GM19324 (cell line): ENCODE data around the gene SLC25A18.
A peak's percentile ranks its signal among the peaks of the same experiment; 100 is the strongest.
"Not testable (repeated sequence)": the region's sequence is repeated elsewhere in the genome, so short reads cannot be mapped to it uniquely, and the experiment has no call there.

Source experiments
- ATAC-seq: cut with Tn5 transposase; IDR thresholded peaks from one replicate; pipeline ENCODE4 v1.9.1; 2021; ENCODE audit warnings: mild to moderate bottlenecking, moderate library complexity; ENCODE audit not compliant: unreplicated experiment, low FRiP score

The SLC25A18 gene

DNA sequence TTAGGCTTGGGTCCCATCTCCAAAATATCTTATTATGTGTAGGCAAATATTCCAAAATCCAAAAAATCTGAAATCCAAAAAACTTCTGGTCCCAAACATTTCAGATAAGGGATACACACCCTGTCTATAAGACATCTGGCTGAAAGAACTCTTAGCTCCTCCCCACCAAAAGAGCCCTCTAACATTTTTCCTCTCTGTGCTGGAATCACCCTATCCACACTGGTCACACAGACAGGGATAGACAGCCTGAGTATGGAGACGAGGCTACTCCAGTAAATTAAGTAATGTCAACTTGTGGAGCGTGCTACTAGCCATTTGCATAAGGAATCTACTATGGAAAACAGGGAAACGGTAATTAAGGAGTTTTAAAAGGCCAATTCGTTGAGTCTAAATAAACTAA, 40.4 kb downstream of the SLC25A18 start:
- no peak for ATAC-seq

DNA sequence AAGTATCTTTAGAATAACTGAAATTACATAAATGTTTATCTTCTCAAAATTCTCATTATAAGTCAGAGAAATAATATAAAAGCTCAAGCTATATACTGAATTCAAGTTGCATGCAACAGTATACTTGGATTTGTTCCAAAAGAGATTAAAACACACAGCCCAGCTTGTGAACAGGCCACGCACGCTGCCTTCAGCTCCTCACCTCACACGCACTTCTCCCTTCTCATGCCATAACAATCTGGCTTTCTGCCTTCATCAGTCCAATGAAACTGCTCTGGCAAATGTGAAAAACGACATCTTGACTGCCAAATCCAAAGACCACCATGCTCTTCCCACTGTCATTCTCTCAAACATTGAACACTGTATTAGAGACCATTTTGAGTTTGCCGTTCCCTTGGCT, 43.2 kb downstream of the SLC25A18 start:
- no peak for ATAC-seq

DNA sequence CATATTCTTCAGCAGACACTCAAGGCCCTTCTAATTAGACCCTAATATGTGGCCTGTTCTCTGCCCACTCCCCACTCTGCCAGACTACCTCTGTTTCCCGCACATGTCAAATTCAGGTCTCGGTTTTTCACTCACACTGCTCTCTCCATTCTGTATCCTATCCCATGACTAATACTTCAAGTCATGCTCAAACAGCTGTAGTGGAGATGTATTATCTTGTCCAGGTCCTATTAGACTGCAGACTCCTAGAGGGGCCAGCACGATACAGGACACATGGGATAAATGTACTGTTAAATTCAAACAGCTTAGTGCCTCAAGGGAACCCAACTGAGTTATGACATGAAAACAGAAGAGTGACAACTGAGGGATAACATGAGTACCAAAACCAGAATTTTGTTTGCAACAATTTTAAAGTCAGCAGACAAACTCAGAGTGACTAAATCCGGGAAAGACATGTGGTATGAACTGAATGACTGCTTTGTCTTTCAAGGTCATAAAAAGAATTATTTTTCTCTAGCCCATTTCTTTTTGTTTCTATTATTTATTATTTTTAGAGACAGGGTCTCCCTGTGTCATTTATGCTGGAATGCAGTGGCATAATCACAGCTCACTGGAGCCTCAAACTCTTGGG, 44.7 kb downstream of the SLC25A18 start:
- no peak for ATAC-seq

DNA sequence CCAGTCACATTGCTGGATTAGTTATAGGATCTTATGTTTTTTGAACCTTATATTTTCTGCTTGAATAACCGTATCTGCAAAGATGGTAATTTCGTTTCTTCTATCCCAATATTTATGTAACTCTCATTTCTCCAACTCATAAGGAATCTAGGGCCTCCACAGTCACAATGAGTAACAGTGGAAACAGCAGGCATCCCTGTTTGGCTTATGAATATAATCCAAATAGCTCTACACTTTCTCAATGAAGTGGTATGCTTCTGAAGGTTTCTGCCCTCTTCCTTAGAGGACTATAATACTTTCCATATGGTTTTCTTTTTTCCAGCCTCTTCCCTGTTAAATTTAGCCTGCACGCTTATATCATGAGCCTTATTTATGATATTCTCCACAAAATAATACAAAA, 48.8 kb downstream of the SLC25A18 start:
- no peak for ATAC-seq

DNA sequence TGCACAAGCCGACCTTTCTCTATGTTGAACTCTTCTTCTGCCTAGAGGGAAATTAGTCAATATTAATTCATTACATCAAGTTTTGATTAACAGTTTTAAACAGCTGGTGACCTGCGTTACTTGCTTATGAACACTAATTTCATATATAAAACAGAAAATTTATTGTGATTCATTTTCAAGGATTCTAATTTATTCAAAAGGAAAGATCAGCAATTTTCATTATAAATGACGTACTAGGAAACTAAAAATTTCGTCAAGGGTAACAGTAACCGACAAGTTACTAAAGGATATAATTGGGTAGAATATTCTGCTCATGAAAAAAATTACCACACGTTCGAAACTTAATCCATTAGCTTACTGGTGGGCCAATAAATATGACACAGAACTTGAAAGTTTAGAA, 50.0 kb downstream of the SLC25A18 start:
- no peak for ATAC-seq

DNA sequence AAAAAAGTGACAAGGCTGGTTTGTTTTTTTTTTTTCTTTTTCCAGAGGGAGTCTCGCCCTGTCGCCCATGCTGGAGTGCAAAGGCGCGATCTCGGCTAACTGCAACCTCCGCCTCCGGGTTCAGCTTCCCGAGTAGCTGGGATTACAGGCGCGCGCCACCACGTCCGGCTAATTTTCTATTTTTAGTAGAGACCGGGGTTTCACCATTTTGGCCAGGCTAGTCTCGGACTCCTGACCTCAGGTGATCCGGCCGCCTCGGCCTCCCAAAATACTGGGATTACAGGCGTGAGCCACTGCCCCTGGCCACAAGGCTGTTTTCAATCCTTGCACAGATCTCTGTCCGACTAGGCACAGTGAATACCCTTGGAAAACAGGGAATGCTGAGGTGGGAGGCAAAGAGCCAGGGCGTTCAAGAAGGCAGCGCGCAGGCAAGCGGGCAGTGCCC, 64.7 kb downstream of the SLC25A18 start:
- ATAC-seq: no peak

DNA sequence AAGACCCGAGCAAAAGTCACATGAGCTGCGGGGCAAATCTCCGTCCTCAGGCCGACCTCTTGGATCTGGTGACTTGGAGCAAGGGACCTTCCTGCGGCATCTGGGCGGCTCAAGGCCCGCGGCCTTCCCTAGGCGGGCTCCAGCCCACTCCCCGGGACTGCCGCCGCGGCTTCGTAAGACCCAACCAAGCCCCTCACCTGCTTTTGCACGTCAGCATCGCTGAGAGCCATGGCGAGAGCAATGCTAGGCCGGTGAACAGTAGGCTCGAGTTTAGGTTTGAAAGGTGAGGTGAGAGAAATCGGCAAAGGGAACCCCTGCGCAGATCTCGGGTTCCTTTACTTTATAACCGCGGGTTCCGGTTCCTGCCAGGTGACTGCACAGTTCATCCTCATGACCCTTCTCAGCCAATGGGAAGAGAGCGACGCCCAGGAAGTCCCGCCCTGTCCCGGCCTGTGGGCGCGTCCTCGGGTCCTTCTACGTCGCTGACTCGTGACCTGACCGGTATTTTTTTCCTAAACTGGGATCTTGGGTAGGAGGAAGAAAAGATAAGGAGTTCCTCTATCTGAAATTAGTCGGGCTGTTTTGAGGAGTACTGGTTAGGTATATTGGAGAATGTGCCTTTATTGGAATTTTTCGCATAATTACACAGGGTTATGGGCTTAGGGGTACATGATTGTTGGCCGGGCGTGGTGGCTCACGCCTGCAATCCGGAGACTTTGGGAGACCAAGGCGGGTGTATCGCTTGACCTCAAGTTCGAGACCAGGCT, 65.3 kb downstream of the SLC25A18 start, which contains the start of gene ATP6V1E1:
ATP6V1E1 (minus strand) TSS at position 344 of the 767 bp plus-strand sequence; CDS start at position 230, 114 bp downstream.
- ATAC-seq: peak; percentile 99

DNA sequence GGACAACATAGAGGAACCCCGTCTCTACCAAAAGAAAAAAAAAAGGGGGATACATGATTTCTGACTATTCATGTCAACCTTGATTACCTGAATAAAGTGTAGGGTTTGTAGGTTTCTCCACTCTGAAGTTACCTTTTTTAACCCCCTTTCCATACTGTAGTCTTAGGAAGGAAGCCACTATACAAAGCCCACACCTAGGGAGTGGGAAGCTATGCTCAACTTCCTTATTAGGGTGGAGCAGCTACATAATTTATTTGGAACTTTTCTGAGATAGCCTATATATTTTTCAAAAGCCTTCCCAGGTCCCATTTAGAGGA, 65.8 kb downstream of the SLC25A18 start:
- no peak for ATAC-seq

DNA sequence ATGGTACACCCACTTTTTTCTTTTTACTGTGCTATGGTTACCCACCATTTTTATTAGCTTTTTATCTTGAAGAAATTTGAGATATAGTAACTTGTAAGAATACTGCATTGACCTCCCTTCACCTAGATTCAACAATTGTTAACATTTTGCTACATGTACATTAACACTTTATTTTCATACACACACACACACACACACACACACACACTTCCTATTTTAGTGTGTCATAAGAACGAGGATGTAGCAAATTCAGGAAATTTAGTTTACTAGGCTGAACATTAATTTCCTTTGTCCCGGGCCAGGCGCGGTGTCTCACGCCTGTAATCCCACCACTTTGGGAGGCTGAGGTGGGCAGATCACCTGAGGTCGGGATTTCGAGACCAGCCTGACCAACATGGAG, 66.3 kb downstream of the SLC25A18 start:
- ATAC-seq: no peak

DNA sequence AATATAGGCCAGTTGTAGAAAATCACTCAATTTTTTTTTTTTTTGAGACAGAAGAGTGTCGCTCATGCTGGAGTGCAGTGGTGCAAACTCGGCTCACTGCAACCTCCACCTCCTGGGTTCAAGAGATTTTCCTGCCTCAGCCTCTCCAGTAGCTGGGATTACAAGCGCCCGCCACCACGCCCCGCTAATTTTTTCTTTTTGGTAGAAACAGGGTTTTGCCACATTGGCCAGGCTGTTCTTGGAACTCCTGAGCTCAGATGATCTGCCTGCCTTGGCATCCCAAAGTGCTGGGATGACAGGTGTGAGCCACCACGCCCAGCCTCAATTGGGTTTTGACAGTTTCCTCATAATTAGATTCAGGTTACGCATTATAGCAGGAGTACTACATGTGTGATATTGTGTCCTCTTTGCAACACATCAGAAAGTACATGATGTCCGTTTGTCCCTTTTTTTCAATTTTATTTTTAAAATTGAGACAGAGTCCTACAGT, 67.8 kb downstream of the SLC25A18 start:
- ATAC-seq: no peak

DNA sequence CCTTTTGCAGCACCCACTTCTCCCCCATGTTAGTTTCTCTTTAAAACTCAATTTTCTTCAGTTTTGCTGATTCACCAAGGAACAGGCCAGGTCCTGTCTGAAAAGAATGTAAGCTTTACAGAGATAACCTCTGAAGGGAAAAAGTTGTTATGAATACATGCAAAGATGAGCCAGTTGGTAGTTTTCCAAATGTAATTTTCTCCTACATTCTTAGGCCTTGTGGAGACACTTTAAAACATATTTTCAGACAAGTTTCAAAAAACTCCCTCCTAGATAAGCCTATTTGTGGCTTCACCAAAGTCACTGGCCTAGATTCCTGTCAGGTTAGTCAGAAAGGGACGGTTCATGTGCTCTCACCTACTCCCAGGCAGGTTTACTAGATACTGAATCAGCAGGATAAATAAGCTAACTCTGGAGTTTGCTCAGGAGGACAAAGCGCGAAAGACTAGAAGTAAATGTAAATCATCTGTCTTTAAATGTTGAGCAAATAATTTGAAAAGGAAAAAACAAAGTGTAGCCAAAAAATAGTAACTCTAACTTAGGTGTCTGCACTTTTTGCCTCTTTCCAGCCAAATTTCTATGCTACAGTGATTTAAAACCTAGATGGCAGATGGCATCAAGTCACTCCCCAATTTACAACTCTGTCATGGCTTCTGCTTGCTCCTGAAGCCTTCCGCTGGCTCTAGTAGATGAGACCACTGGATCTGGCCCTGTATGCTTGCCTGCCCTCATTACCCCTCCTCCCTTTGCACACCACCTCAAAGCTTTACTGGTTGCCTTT, 70.1 kb downstream of the SLC25A18 start:
- ATAC-seq: no peak

DNA sequence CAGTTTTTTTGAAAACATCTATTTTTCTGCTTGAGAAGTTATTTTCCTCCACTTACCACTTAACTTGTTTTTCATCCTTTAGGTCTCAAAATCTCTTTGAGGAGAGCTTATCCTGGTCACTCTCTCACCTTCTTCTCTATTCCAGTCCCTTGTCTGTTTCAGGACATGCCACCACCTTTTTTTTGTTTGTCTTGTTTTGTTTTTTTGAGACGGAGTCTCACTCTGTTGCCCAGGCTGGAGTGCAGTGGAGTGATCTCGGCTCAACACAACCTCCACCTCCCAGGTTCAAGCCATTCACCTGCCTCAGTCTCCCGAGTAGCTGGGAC, 70.7 kb downstream of the SLC25A18 start:
- ATAC-seq: no peak

DNA sequence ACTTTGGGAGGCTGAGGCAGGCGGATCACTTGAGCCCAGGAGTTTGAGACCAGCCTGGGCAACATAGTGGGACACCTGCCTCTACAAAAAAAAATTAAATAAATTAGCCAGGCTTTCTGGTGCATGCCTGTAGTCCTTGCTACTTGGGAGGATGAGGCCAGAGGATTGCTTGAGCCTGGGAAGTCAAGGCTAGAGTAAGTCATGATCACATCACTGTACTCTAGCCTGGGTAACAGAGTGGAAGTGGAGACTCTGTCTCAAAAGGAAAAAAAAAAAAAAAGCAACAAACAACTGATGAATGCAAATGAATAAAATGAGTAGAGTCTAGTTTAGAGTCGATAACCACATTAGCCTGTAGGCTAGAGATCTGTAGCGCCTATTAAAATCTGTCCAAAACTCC, 71.4 kb downstream of the SLC25A18 start:
- ATAC-seq: no peak

DNA sequence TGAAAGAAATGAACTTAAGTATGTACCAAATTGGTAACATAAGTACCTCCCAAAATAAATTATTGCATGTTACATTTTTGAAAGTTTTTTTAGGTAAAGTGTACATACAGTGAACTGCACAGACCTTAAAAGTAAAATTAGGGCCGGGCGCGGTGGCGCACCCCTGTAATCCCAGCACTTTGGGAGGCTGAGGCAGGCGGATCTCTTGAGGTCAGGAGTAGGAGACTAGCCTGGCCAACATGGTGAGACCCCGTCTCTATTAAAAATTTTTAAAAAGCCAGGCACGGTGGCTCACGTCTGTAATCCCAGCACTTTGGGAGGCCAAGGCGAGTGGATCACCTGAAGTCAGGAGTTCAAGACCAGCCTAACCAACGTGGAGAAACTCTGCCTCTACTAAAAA, 73.6 kb downstream of the SLC25A18 start:
- ATAC-seq: not testable (repeated sequence)

DNA sequence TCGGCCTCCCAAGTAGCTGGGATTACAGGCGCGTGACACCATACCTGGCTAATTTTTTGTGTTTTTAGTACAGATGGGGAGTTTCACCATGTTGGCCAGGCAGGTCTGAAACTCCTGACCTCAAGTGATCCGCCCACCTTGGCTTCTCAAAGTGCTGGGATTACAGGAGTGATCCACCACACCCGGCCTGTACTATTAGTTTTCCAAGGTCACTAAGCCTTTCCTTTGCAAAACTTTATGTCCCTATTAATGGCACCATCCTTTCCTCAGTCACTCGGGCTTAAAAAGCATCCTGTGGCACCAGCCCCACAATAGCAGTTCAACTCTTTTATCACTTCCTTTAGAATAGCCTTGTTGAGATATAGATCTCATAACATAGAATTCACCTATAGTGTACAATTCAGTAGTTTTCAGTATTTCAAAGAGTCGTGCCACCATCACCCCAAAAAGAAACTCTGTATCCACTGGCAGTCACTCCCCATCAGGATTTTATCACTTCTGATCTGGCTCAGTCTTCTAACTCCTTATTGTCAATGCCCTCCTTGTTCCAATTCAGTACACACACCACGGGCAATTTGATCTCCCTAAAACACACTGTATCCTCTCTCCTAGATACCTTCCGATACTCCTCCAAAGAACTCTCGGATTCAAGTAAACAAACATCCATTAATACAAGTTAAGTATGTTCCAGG, 74.3 kb downstream of the SLC25A18 start:
- ATAC-seq: no peak

DNA sequence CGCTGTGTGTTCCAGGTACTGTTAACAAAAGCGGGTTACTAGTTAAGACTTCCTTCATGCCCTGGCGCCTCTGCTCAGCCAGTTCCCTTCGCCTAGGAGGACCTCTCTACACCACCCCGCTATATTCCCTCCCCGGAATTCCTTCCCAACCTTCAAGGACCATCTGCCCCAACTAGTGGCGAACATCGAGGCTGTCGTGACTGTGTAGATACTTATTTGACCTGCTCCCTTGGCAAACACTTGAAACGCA, 74.8 kb downstream of the SLC25A18 start:
- ATAC-seq: no peak

DNA sequence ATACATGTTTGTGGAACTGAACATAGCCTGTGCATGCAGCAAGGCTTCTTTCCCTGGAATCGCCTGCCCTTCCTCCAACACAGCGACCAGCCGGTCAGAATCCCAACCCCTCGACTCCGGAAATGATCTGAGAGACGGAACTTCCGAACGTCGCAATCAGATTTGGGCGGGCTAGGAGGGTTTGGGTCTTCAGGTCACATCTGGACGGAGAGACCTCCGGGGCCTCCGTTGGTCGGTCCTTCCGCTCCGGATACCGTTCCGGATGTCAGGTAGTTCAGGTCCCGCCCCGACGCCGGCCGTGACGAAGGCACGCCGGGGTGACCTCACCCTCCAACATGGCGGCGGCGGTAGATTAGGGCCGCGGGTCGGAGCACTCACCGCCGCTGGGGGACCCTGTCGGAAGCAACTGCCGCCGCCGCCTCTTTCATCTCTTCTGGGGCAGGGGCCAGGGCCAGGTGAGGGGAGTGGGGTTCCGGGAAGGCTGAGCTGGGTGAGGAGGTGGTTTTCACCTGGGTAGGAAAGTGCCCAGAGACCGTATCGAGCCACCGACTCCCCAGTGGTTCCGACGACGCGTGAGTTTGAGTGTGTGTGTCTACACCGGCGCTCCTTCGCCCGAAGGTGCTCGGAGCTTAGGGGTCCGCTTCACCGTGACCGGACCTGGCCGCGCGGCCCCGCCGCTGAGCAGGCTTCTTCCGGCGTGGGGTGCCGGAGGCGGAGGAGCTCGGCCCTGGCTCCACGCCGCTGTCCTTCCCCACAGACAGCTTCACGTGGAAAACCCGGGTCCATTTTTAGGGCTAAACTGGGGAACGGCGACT, 75.3 kb downstream of the SLC25A18 start, which contains the start of gene BCL2L13:
BCL2L13 (plus strand) TSS at position 326 of the 815 bp plus-strand sequence. CDS start 16,955 bp downstream, outside the sequence.
- ATAC-seq: peak; percentile 91

DNA sequence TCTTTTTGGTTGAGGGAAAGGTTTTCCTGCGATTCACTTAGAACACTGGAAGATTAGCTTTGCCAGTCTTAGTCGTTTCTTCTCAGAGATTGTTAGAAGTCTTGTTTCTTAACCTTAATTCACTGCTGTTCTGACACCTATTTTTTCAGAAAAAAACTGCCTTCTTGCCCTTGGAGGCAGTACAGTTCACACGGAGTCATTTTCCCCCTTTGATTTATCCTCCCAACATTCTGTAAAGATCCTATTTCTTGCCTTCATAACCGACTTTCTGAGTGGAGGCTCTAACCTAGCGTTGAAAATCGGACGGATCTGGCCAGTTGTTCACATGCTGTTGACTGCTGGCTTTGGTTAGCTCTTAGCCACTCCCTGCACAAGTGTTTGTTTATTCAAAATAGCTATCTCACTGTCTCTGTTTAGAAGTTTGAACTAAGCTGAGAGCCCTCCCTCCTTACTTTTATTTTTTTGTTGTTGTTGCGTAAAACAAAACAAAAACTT, 76.0 kb downstream of the SLC25A18 start:
- ATAC-seq: no peak
